Uterus (tissue), 2 donors: ENCODE measurements around the gene SSBP2.

Experiments
- POLR2A ChIP-seq, 2 donors: fragments of 450-650 bp; IDR thresholded peaks; one replicate each; pipeline ENCODE4 v1.6.1; 2016; ENCODE audit warnings: antibody characterized with exemption in 2 of 2, mild to moderate bottlenecking in 1 of 2, moderate library complexity in 1 of 2
- TF ChIP-seq, protein P1 (sequence below), 4 experiments: fragments of 200-600 bp in 2 of 4; fragments of 450-650 bp in 2 of 4; sonication (generic) in 2 of 4; IDR thresholded peaks; one replicate each; pipeline ENCODE4 v1.5.1; 2016 to 2019; ENCODE audit warnings: antibody characterized with exemption in 4 of 4, mild to moderate bottlenecking in 2 of 4, moderate library complexity in 1 of 4

- no peak for TF ChIP-seq POLR2A (IDR thresholded peaks at IDR 0.05)
- TF ChIP-seq, protein P1, sequence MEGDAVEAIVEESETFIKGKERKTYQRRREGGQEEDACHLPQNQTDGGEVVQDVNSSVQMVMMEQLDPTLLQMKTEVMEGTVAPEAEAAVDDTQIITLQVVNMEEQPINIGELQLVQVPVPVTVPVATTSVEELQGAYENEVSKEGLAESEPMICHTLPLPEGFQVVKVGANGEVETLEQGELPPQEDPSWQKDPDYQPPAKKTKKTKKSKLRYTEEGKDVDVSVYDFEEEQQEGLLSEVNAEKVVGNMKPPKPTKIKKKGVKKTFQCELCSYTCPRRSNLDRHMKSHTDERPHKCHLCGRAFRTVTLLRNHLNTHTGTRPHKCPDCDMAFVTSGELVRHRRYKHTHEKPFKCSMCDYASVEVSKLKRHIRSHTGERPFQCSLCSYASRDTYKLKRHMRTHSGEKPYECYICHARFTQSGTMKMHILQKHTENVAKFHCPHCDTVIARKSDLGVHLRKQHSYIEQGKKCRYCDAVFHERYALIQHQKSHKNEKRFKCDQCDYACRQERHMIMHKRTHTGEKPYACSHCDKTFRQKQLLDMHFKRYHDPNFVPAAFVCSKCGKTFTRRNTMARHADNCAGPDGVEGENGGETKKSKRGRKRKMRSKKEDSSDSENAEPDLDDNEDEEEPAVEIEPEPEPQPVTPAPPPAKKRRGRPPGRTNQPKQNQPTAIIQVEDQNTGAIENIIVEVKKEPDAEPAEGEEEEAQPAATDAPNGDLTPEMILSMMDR (IDR thresholded peaks at IDR 0.05) = no peak
Measured at GRCh38 chr5:81544351-81545018, 206.4 kb downstream of the SSBP2 start.
